GM19240 (cell line): ENCODE results near the gene PLCG1.

Experiments used
- DNase-seq: peaks from one replicate; pipeline ENCODE4 v3.0.0; 2011; ENCODE audit warnings: low spot score; ENCODE audit not compliant: insufficient read length

The PLCG1 gene

DNA sequence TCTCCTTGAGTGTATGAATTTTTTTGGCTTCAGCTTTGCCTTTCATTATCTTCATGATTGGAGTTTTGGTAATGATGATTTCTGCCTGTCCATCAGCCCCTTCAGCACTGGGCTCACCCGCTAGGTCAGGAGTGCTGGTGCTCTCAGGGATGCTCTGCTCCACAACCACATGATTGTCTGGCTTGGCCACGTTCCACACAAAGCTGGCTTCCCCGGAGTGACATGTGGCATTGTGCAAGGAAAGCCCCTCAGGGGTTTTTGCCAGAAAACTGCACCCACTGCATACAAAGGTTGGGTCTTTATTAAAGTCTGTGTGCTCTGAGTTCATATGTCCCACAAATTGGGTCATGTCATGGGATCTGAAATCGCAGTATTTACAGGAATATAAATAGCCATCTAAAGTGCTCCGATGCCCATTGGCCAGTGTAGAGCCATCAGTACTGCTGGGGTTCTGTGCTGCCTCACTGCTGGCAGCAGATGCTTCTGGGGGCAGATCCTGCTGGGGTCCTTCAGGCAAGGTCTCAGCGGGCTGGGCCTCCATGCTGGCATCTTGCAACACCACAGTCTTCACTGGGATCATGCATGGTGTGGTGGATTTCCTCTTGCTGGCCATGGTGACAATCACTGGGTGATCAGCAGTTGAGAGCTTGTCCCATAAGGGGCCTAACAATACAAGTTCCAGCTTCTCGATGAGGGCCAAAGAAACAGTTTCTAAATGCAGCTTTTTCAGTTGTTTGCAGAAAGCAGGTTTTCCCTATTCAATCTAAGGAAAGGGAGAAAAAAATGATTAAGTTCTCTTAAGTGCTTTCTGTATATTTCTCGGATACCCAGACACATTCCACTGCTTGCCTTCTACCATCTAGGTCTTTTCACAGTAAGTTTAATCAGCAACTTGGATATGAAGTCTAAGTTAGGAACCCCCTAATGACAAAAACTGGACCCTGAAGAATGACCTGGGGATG is 67.2 kb downstream of the PLCG1 start:
- DNase-seq: no peak

DNA sequence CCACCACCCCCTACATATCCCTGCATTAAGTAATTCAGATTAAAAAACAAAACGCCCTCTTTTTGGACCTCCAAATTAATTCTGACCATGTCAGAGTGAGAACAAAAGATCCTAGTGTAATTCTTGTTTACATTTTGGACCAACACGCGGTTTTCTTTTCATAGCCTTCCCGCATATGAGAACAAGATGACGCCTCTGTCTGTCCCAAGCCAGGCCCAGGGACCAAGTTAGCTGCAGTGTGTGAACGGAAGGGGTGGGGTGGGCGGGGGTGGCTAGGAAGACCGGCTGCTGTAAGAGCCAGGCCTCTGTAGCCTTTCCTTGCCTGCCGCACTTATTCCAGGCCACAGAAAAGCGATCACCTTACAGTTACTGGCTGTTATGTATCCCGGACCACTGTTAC is 68.0 kb downstream of the PLCG1 start:
- no peak for DNase-seq

DNA sequence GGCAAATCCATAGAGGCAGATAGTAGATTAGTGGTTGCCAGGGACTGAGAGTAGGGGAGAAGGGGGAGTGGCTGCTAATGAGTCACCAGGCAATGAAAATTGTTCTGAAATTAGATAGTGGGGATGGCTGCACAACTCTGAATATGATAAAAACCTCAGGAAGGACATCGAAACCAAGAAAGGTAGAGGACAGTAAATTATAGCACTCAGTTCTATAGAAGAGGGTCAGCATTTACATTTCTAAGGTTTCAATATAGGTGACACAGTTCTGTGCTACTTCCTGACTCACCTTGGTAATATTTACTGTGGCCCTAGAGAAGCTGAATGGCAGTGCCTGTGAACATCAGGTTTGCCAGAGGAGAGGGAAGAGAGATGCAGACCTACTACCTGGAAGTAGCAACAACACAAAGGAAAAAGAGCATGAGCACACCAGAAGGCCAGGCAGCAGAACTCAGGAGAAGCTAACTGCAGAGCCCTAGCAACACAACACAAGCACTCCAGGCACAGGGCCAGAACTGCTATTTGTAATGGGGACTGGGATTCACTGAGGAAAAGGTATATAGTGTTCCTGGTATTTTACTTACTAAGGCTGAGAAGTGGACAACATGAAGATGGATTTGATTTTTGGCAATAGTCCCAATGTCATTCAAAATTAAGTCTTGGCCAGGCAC is 75.9 kb downstream of the PLCG1 start:
- no peak for DNase-seq

DNA sequence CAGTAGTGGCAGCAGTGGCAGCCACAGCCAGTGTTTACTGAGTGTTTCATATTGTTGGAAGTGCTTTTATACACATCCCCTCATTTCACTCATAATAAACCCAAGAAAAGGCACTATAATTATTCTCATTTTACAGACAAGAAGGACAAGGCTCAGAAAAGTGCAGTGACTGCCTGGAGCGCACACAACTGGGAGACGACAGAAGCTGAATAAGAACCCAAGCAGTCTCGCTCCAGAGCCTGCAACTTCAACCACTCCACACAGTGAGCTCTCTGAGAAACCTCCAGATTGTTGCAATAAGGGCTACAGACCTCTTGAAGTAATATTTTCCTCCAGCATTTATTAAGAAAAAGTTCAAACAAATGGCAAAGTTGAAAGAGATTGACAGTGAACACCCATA is 76.9 kb downstream of the PLCG1 start:
- DNase-seq: no peak

DNA sequence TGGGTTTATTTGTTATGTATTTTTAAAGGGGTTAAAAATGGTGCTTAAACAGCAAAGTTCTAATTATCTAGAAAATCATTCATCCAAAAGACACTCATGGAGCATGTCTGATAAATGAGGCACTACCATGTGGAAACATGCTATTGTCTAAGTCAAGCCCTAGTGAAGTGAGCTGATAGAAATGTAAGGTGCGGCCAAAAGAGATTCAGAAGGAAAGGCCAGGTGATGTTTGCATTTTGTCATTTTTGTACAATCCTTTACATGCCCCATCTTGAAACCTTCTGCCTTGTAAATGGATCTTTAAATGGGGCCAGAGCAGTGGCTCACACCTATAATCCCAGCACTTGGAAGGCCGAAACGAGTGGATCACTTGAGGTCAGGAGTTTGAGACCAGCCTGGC is 77.3 kb downstream of the PLCG1 start:
- DNase-seq: no peak

DNA sequence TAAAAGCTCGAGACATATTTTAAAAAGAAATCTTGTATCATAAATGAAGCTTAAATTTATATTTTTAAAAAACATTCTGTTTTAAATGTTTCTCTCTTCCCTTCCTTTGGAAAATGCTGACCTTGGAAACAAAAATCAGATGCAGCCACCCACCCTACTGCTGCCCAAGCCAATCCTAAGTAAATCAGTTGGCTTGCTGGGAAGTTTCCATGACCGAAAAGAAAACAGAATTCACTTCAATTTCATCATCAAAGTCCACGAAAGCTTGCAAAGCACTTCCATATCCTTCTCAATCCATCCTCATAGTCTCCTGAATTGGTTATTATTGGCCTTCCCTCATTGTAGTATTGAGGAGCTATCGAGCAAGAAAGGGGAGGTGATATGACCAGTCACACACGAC is 80.1 kb downstream of the PLCG1 start:
- no peak for DNase-seq

DNA sequence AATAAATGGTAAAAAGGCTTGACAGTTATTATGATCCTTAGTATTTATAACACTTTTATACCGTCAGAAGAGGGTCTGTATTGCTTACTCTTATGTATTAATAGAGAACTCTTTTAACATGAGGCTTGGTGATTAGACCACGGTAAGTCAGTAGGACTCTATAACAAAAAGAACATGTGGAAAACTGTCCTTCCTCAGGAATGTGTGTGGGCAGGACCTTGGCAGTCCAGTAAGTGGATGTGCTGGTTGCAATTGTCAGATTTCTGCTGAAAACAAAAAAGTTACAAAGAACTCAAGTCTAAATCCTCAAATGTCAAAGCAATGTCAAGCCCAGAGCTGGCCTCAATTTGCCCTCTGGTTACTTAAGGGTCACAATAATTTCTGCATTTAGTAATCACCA is 81.1 kb downstream of the PLCG1 start:
- DNase-seq: no peak

DNA sequence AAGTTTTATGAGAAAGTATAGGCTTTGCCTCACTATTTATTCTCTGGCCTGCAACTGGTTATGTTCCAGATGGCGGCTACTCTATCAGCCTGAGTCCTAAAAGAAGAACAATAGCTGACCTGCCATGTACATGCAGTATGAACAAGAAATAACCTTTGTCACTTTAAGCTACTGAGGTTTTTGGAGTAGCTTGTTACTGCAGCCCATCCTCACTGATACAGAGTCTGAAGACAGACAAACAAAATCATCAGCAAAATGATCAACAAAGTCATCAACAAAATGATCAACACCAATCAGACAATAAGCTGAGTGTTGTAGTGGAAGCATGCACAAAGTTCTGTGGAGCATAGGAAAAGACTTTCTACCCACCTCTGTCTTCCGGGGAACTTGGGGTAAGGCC is 82.5 kb downstream of the PLCG1 start:
- DNase-seq: no peak

DNA sequence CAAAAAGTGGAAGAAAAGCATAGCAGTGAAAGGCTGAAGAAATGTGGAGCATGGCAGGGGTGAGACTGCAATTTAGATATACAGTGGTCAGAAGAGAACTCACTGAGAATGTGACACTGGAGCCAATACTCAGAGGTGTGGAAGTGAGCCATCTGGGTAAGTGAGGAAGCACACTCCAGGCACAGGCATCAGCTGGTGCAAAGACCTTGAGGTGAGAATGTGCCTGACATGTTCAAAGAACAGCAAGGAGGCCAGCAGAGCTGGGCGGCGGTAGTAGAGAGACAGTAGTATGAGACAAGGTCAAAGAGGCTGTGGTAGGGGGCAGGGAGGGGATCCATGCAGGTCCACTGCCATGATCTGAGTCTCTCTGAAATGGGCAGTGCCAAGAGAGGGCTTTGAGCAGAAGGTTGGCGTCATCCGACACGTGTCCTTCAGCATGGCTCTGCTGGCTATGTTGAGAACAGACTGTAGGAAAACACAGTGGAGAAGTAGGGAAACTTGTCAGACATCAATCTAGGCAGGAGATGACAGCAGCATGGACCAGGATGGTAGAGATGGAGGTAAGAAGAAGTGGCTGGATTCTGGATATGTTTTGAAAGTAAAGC is 84.4 kb downstream of the PLCG1 start:
- DNase-seq: no peak

DNA sequence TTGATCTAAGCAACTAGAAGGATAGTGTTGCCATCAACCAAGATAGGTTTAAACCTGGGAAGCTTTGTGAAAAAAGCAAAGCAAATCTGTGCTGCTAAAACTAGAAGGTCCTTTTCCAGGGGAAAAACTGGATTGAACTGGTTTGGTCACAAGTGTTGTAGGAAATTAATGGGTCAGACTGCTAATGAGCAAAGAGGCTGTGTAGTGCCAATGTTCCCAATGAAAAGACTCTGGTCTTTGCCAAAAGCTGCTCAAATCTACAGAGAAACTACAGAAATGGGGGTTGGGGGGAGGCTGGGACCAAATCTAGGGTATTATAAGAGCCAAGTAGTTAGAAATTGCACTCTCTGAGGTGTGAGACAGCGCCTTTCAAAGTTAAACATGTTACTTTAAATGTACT is 85.0 kb downstream of the PLCG1 start:
- no peak for DNase-seq

DNA sequence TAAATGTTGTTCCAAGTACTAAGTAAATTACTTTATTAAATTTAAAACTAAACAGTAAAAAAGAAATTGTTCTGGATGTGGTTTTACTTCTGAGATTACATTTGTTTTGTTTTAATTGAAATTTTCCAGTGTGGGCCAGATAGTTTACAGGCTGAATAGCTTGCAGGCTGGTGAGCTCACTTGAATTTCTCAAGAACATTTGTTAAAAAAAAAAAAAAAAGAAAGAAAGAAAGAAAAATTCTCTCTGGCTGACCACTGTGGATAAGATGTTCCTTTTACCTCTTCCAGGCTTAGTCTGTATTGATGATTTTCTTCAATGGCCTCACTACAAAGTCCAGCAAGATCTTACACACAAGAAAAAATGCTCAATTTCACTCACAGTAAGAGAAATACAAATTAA is 85.4 kb downstream of the PLCG1 start:
- no peak for DNase-seq

DNA sequence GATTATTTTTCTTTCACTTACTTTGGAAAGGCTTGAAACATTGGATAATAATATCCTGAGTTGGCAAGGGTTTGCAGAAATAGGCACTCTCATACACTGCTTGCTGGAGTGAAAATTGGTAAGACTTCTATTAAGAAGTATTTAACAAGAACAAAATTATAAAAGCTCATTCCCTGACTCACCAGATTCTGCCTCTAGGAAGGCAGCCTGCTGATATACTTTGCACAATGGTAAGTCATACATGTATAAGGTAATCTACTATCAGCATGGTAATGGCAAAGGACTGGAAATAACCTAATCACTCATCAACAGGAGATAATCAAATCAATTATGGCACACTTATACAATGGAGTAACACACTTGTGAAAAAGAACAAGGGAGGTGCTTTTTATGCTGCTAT is 85.8 kb downstream of the PLCG1 start:
- DNase-seq: no peak

DNA sequence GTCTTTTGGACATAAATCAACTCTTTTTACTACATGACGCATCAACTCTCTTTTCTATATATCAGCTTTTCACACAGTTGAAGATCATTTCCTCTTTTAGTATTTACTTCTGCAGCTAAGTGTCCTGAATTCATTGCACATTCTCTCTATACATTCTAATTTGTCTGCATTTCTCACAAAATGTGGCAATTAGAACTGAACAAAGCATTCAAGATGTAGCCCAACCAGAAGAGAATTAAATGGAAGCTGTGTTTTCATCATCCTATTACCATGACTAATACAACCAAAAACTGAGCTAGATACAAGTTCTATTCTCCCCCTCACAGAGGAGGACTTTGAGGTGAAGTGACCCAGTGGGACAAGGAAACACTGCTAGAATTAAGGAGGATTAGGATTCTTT is 86.9 kb downstream of the PLCG1 start:
- DNase-seq: no peak

DNA sequence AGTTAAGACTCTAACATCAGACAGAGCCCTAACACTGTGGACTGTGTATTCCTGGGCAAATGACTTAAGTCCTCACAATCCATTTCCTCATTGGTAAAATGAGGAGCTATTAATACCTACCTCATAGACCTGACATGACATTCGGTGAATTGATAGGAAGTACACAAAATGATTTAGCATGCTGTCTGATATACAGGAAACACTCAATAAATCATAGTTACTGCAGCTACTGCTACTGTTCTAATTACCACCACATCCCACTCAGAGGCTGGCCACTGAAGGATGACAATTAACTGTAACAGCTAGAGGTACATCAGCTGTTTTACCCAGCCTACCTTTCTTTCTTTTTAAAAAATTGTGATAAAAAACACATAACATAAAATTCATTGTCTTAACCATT is 87.7 kb downstream of the PLCG1 start:
- DNase-seq: no peak

DNA sequence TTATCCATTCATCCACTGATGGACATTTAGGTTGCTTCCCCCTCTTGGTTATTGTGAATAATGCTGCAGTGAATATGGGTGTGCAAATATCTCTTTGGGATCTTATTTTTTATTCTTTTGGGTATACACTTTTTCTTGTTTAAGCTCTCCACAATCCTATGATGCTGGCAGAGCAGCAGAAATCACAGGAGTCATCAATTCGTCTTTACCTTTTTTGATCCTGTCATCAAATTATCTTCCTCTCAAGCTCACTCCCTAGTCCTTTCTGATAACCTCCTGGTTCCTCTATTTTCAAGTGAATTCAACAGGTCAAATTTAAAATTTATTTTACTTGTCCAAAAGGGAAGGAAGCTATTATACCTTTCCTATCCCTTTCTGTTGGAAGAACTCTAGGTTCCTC is 89.1 kb downstream of the PLCG1 start:
- DNase-seq: no peak
